ENCODE results near the gene TNFRSF12A. TPM values are rescaled to one million over a fixed set of nuclear protein-coding genes. Genes with fewer than 3 reads are reported as not detected.

TNFRSF12A gene
- total RNA-seq, 2 donors from 2014 or later = 11.6 to 27.3 TPM

DNA sequence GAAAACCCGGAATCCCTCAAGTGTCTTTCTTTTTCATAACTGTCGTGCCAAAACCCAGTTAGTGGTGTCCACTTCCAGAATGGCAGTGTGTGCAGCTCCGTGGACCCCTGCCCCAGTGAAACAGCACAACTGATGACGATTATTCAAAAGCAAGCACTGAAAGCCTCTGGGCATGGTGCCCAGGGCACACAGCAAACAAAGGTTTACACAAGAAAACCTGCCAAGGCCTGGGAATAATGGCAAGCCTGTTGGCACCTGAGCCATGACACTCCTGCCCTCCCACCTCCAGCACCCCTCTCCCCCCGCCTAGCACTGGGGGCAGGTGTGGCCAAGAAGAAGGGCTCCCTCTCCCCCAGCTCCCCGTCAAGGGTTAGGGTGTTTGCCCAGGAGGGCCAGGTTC, 42.7 kb upstream of the TNFRSF12A start:
- H3K9me3 ChIP-seq = no peaks in the 10 kb centered on the region
- no peak for TF ChIP-seq CTCF (IDR thresholded peaks at IDR 0.05)
- H3K9ac ChIP-seq (ENCODE audit: low read depth in 2 of 2, low read length in 2 of 2) = no peak overlapping the region
- H3K4me1 ChIP-seq = peaks cover 4% of the 10 kb centered on the region
- DNase-seq = peak; percentile 71
- no peaks in the 10 kb centered on the region for H3K36me3 ChIP-seq
- H3K4me3 ChIP-seq = no peak overlapping the region
- no peaks in the 10 kb centered on the region for H3K27me3 ChIP-seq
- intact Hi-C loops (cut with DNase I) = no loop called here
- H3K27ac ChIP-seq = no peak overlapping the region

DNA sequence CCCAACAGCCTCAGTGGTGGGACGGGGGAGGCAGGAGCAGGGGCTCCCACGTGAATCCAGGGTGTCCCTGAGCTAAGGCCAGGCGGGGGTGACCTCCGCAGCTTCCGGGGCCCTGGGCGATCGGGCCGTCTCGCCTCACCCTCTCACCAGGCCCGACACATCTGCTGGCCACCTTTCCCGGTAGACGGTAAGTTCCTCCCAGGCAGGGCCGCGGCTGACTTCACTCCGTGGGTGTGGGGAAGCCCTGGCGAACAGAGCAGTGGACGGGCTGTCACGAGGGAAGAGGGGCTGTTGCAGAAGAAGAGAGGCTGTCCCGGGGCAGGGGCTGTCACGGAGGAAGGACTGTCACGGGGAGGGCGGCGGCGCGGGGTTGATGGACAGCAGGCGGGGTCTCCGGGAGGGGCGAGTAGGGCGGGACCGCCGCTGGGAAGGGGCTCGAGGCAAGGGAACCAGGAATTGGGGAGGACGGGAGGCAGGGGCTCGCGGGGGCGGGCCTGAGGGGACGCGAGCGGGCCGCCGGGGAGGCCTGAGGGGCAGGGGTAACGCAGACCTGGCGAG, 40.4 kb upstream of the TNFRSF12A start:
- DNase-seq = peak; percentile 46
- Histone ChIP-seq H3K4me1 (peaks cover 7% of the 10 kb centered on the region), H3K27ac (no peak overlapping the region), H3K27me3 (no peaks in the 10 kb centered on the region), H3K9ac (ENCODE audit: low read depth in 2 of 2, low read length in 2 of 2) (peak overlapping the region in 1 of 2 donors; percentile 38), H3K4me3 (peak overlapping the region; percentile 84), H3K36me3 (no peaks in the 10 kb centered on the region), H3K9me3 (no peaks in the 10 kb centered on the region)
- intact Hi-C loops (cut with DNase I) = no loop called here
- no peak for TF ChIP-seq CTCF (IDR thresholded peaks at IDR 0.05)

- peaks cover 7% of the 10 kb centered on the region for H3K4me1 ChIP-seq
- peak within 1 kb of the TSS; percentile 69 for H3K27ac ChIP-seq
- H3K9me3 ChIP-seq = no peaks in the 10 kb centered on the region
- intact Hi-C loops (cut with DNase I) = no loop called here
- no peaks in the 10 kb centered on the region for H3K27me3 ChIP-seq
- no peak for TF ChIP-seq CTCF (IDR thresholded peaks at IDR 0.05)
- peak; percentile 93 for DNase-seq
- peak within 1 kb of the TSS; percentile 84 for H3K4me3 ChIP-seq
- H3K9ac ChIP-seq (ENCODE audit: low read depth in 2 of 2, low read length in 2 of 2) = peak within 1 kb of the TSS; percentile 90 to 100
- no peaks in the 10 kb centered on the region for H3K36me3 ChIP-seq
Observed at GRCh38 chr16:2980227-2981176, 39.7 kb upstream of the TNFRSF12A start, which contains the start of gene PKMYT1. TSS of gene PKMYT1 (minus strand) at chr16:2980446. CDS start at chr16:2979657, 789 bp downstream.

DNA sequence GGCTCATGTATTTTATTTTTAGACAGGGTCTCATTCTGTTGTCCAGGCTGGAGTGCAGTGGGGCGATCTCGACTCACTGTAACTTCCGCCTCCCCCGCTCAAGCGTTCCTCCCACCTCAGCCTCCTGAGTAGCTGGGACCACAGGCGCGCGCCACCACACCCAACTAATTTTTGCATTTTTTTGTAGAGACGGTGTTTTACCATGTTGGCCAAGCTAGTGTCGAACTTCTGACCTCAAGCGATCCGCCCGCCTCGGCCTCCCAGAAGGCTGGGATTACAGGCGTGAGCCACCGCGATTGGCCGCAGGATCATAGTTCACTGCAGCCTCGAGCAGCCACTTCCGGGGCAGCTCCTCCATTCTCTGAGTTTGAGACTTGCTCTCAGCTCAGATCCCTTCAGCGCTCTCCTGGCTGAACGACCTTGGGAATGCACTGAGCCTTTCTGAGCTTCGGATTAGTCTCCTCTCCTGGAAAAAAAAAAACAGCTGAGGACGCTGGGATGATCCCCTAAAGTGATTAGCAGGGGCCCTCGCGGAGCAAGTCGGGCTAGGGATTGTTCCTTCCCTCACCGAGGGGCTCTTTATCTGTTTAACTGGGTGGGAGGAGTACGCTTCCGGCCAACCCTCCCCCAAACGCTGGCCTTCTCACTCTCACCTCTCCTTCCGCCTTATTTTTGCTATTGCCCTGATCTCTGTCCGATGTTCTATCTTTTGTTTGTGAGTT, 38.8 kb upstream of the TNFRSF12A start:
- Histone ChIP-seq H3K27ac (no peak overlapping the region), H3K9me3 (no peaks in the 10 kb centered on the region), H3K4me3 (peak overlapping the region; percentile 84), H3K27me3 (no peaks in the 10 kb centered on the region), H3K4me1 (peaks cover 7% of the 10 kb centered on the region), H3K36me3 (no peaks in the 10 kb centered on the region), H3K9ac (ENCODE audit: low read depth in 2 of 2, low read length in 2 of 2) (peak overlapping the region in 1 of 2 donors; percentile 90)
- DNase-seq = peak; percentile 40
- intact Hi-C loops (cut with DNase I) = no loop called here
- TF ChIP-seq CTCF (IDR thresholded peaks at IDR 0.05) = no peak

DNA sequence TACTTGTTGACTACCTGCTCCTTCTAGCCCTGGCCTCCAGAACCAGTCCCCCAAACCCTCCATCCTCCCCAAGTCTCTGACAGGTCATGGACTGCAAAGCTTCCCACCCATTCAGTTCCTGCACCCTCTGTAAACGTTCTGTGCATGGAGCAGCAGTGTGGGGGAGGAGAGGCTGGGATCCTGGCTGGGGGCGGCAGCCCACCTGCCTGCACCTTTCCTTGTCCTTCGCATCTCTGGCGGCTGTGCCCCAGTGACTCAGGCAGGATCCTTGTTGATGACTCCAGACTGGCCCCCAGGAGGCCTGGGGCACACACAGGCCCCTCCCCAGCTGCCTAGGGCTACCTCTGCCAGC, 38.3 kb upstream of the TNFRSF12A start:
- Histone ChIP-seq H3K27me3 (no peaks in the 10 kb centered on the region), H3K9ac (ENCODE audit: low read depth in 2 of 2, low read length in 2 of 2) (no peak overlapping the region), H3K4me3 (no peak overlapping the region), H3K4me1 (peaks cover 7% of the 10 kb centered on the region), H3K9me3 (no peaks in the 10 kb centered on the region), H3K36me3 (no peaks in the 10 kb centered on the region), H3K27ac (no peak overlapping the region)
- no peak for DNase-seq
- no peak for TF ChIP-seq CTCF (IDR thresholded peaks at IDR 0.05)
- intact Hi-C loops (cut with DNase I) = no loop called here

All from colonic mucosa (tissue), 4 donors.